Measurements from ENCODE around the gene GOLGA8A.

- no peak for TF ChIP-seq CTCF (IDR thresholded peaks at IDR 0.05)
- no peak for TF ChIP-seq POLR2A (IDR thresholded peaks at IDR 0.05)
Observed at GRCh38 chr15:34442891-34443290, 5.3 kb upstream of the GOLGA8A start.

All from heart left ventricle (tissue), 13 donors.